Loucy (cell line): Measurements from ENCODE around the gene QPCTL.
A peak's percentile ranks its signal among the peaks of the same experiment; 100 is the strongest.

Source experiments
- H2AFZ ChIP-seq: fragments of 200-600 bp; sonication (generic); 2 replicates; pipeline ENCODE4 v1.6.0; 2016; ENCODE audit warnings: antibody characterized with exemption, mild to moderate bottlenecking, low read length, moderate library complexity
- H3F3A ChIP-seq: fragments of 200-600 bp; 2 replicates; pipeline ENCODE4 v1.6.0; 2016; ENCODE audit warnings: antibody characterized with exemption, low read depth, mild to moderate bottlenecking
- H3K27me3 ChIP-seq: fragments of 200-600 bp; sonication (generic); 2 replicates; pipeline ENCODE4 v1.6.1; 2014; ENCODE audit warnings: low read length, mild to moderate bottlenecking; ENCODE audit not compliant: insufficient read depth, poor library complexity, severe bottlenecking
- H3K36me3 ChIP-seq: fragments of 200-600 bp; sonication (generic); 2 replicates; pipeline ENCODE4 v1.6.1; 2016; ENCODE audit warnings: low read length; ENCODE audit not compliant: insufficient read depth
- H3K4me1 ChIP-seq: fragments of 200-600 bp; sonication (generic); 2 replicates; pipeline ENCODE4 v1.5.1; 2014; ENCODE audit warnings: low read length, mild to moderate bottlenecking; ENCODE audit not compliant: insufficient read depth, poor library complexity, severe bottlenecking
- H3K4me2 ChIP-seq: fragments of 200-600 bp; sonication (generic); 2 replicates; pipeline ENCODE4 v1.6.0; 2014; ENCODE audit warnings: antibody characterized with exemption, low read length, low read depth, mild to moderate bottlenecking; ENCODE audit not compliant: poor library complexity, severe bottlenecking
- H3K4me3 ChIP-seq: fragments of 200-600 bp; sonication (generic); 2 replicates; pipeline ENCODE4 v1.5.1; 2014; ENCODE audit warnings: low read length, mild to moderate bottlenecking, mixed read lengths; ENCODE audit not compliant: poor library complexity, severe bottlenecking
- H3K79me2 ChIP-seq: fragments of 200-600 bp; sonication (generic); 2 replicates; pipeline ENCODE4 v1.6.1; 2014; ENCODE audit warnings: low read length; ENCODE audit not compliant: insufficient read depth
- H3K9ac ChIP-seq: fragments of 200-600 bp; sonication (generic); 2 replicates; pipeline ENCODE4 v1.6.0; 2014; ENCODE audit warnings: mild to moderate bottlenecking, low read depth, low read length, moderate library complexity; ENCODE audit not compliant: poor library complexity, severe bottlenecking
- H3K9me2 ChIP-seq: fragments of 200-600 bp; sonication (generic); replicated peaks from 2 replicates; pipeline ENCODE4 v1.6.1; 2016; ENCODE audit warnings: low read depth, low read length, mixed read lengths
- H3K9me3 ChIP-seq: fragments of 200-600 bp; sonication (generic); 2 replicates; pipeline ENCODE4 v1.6.1; 2014; ENCODE audit warnings: mild to moderate bottlenecking, antibody characterized with exemption, low read length, low read depth; ENCODE audit not compliant: insufficient read depth
- H4K20me1 ChIP-seq: fragments of 200-600 bp; sonication (generic); 2 replicates; pipeline ENCODE4 v1.6.0; 2014; ENCODE audit warnings: antibody characterized with exemption, low read length, mild to moderate bottlenecking; ENCODE audit not compliant: insufficient read depth, poor library complexity, severe bottlenecking
- CTCF ChIP-seq: fragments of 200-600 bp; sonication (generic); conservative IDR thresholded peaks from 2 replicates; pipeline ENCODE4 v1.5.1; 2014; ENCODE audit warnings: mild to moderate bottlenecking, antibody characterized with exemption, low read length
- EZH2phosphoT487 ChIP-seq: fragments of 200-600 bp; IDR thresholded peaks from 2 replicates; pipeline ENCODE4 v1.6.1; 2018; ENCODE audit warnings: antibody characterized with exemption, mild to moderate bottlenecking, moderate library complexity, borderline replicate concordance

The QPCTL gene

GRCh38 chr19:45712699-45713067, 20.2 kb downstream of the QPCTL start:
- H3K79me2 ChIP-seq: peaks cover 49% of the 10 kb centered on the region
- H3F3A ChIP-seq: no peaks in the 10 kb centered on the region

GRCh38 chr19:45713141-45713540, 20.7 kb downstream of the QPCTL start:
- Histone ChIP-seq H3K79me2 (peaks cover 52% of the 10 kb centered on the region), H3K27me3 (no peaks in the 10 kb centered on the region), H4K20me1 (peaks cover 3% of the 10 kb centered on the region)

More at GRCh38 chr19:45712699-45713067, 20.2 kb downstream of the QPCTL start:
- H2AFZ ChIP-seq: no peak overlapping the region
- no peak overlapping the region for H3K9ac ChIP-seq
- no peaks in the 10 kb centered on the region for H3K27me3 ChIP-seq
- peaks cover 3% of the 10 kb centered on the region for H4K20me1 ChIP-seq
- peaks cover 10% of the 10 kb centered on the region; the same call in 1 of the 2 replicates for H3K36me3 ChIP-seq
- no peak overlapping the region for H3K4me3 ChIP-seq
- no peaks in the 10 kb centered on the region for H3K9me2 ChIP-seq
- H3K9me3 ChIP-seq: no peaks in the 10 kb centered on the region
- TF ChIP-seq CTCF (no peak), EZH2phosphoT487 (no peak)
- H3K4me1 ChIP-seq: peaks cover 18% of the 10 kb centered on the region
- no peak overlapping the region for H3K4me2 ChIP-seq

GRCh38 chr19:45715139-45715538, 22.7 kb downstream of the QPCTL start:
- Histone ChIP-seq H3K36me3 (peaks cover 10% of the 10 kb centered on the region; the same call in 1 of the 2 replicates), H3K27me3 (no peaks in the 10 kb centered on the region), H2AFZ (no peak overlapping the region), H3K4me2 (peak overlapping the region; percentile 83), H3K79me2 (peaks cover 66% of the 10 kb centered on the region), H3K9ac (peak overlapping the region; percentile 93), H4K20me1 (peaks cover 3% of the 10 kb centered on the region), H3F3A (no peaks in the 10 kb centered on the region), H3K9me3 (no peaks in the 10 kb centered on the region), H3K4me3 (no peak overlapping the region), H3K9me2 (no peaks in the 10 kb centered on the region), H3K4me1 (peaks cover 28% of the 10 kb centered on the region)
- TF ChIP-seq EZH2phosphoT487 (no peak), CTCF (no peak)

More at GRCh38 chr19:45713141-45713540, 20.7 kb downstream of the QPCTL start:
- no peak for TF ChIP-seq CTCF
- TF ChIP-seq EZH2phosphoT487: no peak
- H3K4me2 ChIP-seq: no peak overlapping the region
- H2AFZ ChIP-seq: no peak overlapping the region
- H3K36me3 ChIP-seq: peaks cover 10% of the 10 kb centered on the region; the same call in 1 of the 2 replicates
- no peak overlapping the region for H3K4me3 ChIP-seq
- H3K4me1 ChIP-seq: peaks cover 22% of the 10 kb centered on the region
- H3K9me2 ChIP-seq: no peaks in the 10 kb centered on the region
- no peaks in the 10 kb centered on the region for H3F3A ChIP-seq
- no peaks in the 10 kb centered on the region for H3K9me3 ChIP-seq
- H3K9ac ChIP-seq: no peak overlapping the region
